Heart left ventricle (tissue), 13 donors: ENCODE results near the gene FLNB.

ENCODE experiments used
- CTCF ChIP-seq, 12 donors: fragments of 200-600 bp; sonication (generic) in 4 of 12; IDR thresholded peaks; one replicate each; pipeline versions ENCODE4 v1.5.0 to v1.8.0; 2018 to 2022; ENCODE audit warnings: antibody characterized with exemption in 12 of 12, mild to moderate bottlenecking in 5 of 12
- POLR2A ChIP-seq, 2 donors: fragments of 450-650 bp; IDR thresholded peaks; one replicate each; pipeline ENCODE4 v1.6.1; 2017; ENCODE audit warnings: antibody characterized with exemption in 2 of 2, mild to moderate bottlenecking in 2 of 2, moderate library complexity in 2 of 2
- donor health status: ischemic (EF 13 %, LVEDD 7.1; RV severe dilation, severe dysfunction).
- donor health status: DM: no; HTN: yes; CAD: no.
- donor health status: DM: no; HTN: no; CAD: no.
- donor health status: ischemic (EF 25% LVEDD 6.9; RV normal size, moderate dysfunction).
- donor health status: ischemic (EF 25% LVEDD 5.7; RV mildly dilated, moderate dysfunction).
- donor health status: ischemic (EF 35%, LVEDD 5.7; RV mildly dilated, moderate dysfunction).
- donor health status: nonischemic (EF 11% LVEDD 7.7; RV severe dilation, severe dysfunction).
- donor health status: DM: yes; HTN: yes; CAD: no.
- donor health status: PGD.
- donor health status: ischemic (EF 29% LVEDD 5.4; RV normal size, mild dysfunction).
- donor health status: nonischemic (EF 23%, LVEDD 6.1; RV moderate dilation, normal function).

GRCh38 chr3:58175437-58176184 lies 167.4 kb downstream of the FLNB start:
- no peak for TF ChIP-seq CTCF (IDR thresholded peaks at IDR 0.05)
- TF ChIP-seq POLR2A (IDR thresholded peaks at IDR 0.05): no peak
